Stromal cell of bone marrow (primary cell): Measurements from ENCODE around the gene PACS2.

Source experiments
- DNase-seq: peaks from one replicate; pipeline ENCODE4 v3.0.0-alpha.2; 2012; ENCODE audit warnings: low read depth

Gene PACS2

DNA sequence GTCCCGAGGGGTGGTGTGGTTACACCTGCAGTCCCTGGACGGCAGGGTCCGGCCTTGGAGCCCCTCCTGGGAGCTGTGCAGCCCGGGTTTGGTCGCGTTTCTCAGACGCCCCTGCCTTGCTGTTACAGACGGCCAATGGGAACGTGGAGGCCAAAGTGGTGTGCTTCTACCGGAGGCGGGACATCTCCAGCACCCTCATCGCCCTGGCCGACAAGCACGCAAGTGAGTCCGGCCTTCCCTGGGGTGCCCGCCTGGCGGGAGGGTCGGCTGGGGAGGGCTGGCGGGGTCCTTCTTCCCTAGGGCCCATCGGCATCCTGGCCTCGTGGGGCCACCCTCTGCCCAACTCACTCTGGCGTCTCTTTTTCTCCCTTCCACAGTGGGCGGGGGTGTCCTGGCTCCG, 130.7 kb downstream of the PACS2 start:
- no peak for DNase-seq

DNA sequence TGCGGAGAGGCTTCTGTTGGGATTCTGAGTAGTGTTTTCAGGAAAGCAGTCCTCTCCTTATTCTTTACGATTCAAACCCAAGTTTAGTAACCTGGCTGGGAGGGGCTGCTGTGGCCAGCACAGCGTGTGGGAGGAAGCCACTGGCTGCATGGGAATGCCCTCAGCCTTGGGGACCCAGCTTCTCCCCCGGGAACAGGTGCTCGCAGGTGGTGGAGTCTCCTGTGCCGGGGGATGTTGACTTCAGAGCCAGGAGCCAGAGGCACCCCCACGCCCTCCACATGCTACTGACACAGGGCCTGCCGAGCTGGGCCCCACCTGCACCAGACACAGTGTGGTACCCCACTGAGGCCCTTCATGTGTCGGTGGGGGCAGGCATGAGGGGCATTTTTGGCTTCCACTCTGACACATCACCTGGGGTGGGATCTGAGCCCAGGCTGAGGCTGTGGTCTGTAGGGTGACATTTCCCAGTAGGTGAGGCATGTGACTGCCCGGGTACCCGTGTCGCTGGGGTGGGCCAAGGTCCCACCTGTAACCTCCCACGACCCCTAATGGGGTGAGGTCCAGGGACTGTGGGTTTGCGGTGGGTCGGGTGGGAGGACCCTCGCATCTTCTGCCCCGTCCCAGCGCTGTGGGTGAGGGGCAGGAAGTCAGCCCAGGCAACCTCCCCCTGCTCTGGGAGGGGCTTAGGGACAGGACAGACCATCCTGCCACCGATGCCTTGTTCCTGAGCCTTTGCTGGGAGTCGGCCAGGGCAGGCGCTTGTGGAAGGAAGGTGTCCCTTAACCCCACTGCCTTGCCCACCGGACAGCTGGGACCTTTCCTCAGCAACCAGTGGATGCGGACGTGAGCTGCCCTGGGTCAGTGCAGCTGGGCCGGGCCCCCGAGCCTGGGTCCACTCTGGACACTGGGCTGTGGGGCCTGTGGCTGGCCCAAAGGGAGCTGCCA, 131.6 kb downstream of the PACS2 start:
- DNase-seq = no peak

DNA sequence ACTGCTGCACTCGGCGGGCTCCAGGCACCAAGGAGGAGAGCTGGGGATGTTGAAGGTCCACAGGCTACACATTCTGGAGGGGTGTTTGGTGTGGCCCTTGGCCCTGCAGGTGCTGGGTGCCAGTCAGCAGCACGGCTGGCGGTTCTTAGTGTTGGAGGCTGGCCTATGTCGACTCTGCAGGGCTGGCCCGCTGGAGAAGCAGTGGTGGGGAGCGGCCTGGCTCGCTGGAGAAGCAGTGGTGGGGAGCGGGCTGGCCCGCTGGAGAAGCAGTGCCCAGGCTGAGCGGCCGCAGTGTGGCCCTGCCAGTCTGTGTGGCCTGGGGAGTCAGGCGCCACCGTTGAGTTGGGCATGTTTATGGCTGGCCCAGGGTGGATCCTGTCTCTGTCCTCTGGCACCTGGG, 132.4 kb downstream of the PACS2 start:
- DNase-seq = no peak
